Natural killer cell (primary cell): ENCODE data around the gene ATP5F1E. TPM values are rescaled to one million over a fixed set of nuclear protein-coding genes. Genes with fewer than 3 reads are reported as not detected.

ENCODE experiments used
- ATAC-seq, 3 donors: fragments of 150-1000 bp in 2 of 3; fragments of 200-7000 bp in 1 of 3; cut with Tn5 transposase; 1 replicate in 1 of 3; 2 replicates in 2 of 3; pipeline ENCODE4 v1.10.0; 2021; ENCODE audit warnings: mild to moderate bottlenecking in 2 of 3, moderate library complexity in 2 of 3
- DNase-seq, 2 donors: peaks; one replicate each; pipeline versions ENCODE4 v3.0.0 to v3.0.0-alpha.2; 2013 to 2021; ENCODE audit warnings: mixed read lengths in 1 of 2
- H3K27ac ChIP-seq: one replicate; pipeline ENCODE4 v1.5.1; 2013; ENCODE audit warnings: mild to moderate bottlenecking, low read length
- H3K27me3 ChIP-seq: one replicate; pipeline ENCODE4 v1.6.1; 2013; ENCODE audit warnings: low read length; ENCODE audit not compliant: control insufficient read depth, insufficient read depth
- H3K36me3 ChIP-seq: one replicate; pipeline ENCODE4 v1.6.1; 2013; ENCODE audit warnings: low read length; ENCODE audit not compliant: control insufficient read depth, insufficient read depth
- H3K4me1 ChIP-seq: one replicate; pipeline ENCODE4 v1.6.1; 2013; ENCODE audit warnings: low read length; ENCODE audit not compliant: control insufficient read depth, insufficient read depth
- H3K4me3 ChIP-seq: one replicate; pipeline ENCODE4 v1.5.1; 2013; ENCODE audit warnings: low read length
- H3K9me3 ChIP-seq: one replicate; pipeline ENCODE4 v1.6.1; 2013; ENCODE audit warnings: low read length; ENCODE audit not compliant: control insufficient read depth, insufficient read depth
- H3K27ac Mint-ChIP-seq, 2 donors: one replicate each; pipeline ENCODE4 v1.8.0; 2022; ENCODE audit warnings: mild to moderate bottlenecking in 2 of 2, mixed read lengths in 2 of 2, moderate library complexity in 1 of 2
- H3K27me3 Mint-ChIP-seq, 2 donors: one replicate each; pipeline ENCODE4 v1.8.0; 2022; ENCODE audit warnings: low read depth in 2 of 2, mixed read lengths in 2 of 2
- H3K36me3 Mint-ChIP-seq: one replicate; pipeline ENCODE4 v1.8.0; 2022; ENCODE audit warnings: mixed read lengths
- H3K4me1 Mint-ChIP-seq, 2 donors: one replicate each; pipeline ENCODE4 v1.8.0; 2022; ENCODE audit warnings: mixed read lengths in 2 of 2
- H3K4me3 Mint-ChIP-seq: one replicate; pipeline ENCODE4 v1.8.0; 2022; ENCODE audit warnings: mild to moderate bottlenecking, moderate library complexity, mixed read lengths
- H3K9me3 Mint-ChIP-seq, 2 donors: one replicate each; pipeline ENCODE4 v1.8.0; 2022; ENCODE audit warnings: mixed read lengths in 2 of 2
- WGBS: methylation state at CpG from one replicate; pipeline ENCODE4 v1.1.7; 2013; ENCODE audit warnings: missing lambda C conversion rate; ENCODE audit not compliant: insufficient coverage; 5-methylcytosine and 5-hydroxymethylcytosine counted together
- intact Hi-C: fragments of 100-400 bp; cut with micrococcal nuclease; formaldehyde crosslinking; loops from one replicate; pipeline ENCODE4 v1.14.2; 2022
- total RNA-seq, 4 donors: library from RNA; stranded (reverse); fragments of 120-200 nt in 1 of 4; gene quantifications; one replicate each; pipeline versions ENCODE4 v1.2.3 to v1.2.4, GENCODE V29; 2013 to 2022
- TF ChIP-seq, protein P1 (sequence below): fragments of 200-600 bp; IDR thresholded peaks from one replicate; pipeline ENCODE4 v1.8.0; 2022; ENCODE audit warnings: antibody characterized with exemption

Gene ATP5F1E
- total RNA-seq, 3 donors from 2014 or later (not counting 1 experiment from before 2014, with no cell fraction given): 45.9 to 58.0 (median 50.8) TPM

- no peak overlapping the region for H3K27ac Mint-ChIP-seq
- no peak overlapping the region for H3K4me3 Mint-ChIP-seq
- H3K4me1 ChIP-seq: no peaks in the 10 kb centered on the region
- no peaks in the 10 kb centered on the region for H3K9me3 ChIP-seq
- no peaks in the 10 kb centered on the region for H3K27me3 ChIP-seq
- H3K4me1 Mint-ChIP-seq: no peaks in the 10 kb centered on the region
- ATAC-seq (no peak), DNase-seq (no peak)
- H3K9me3 Mint-ChIP-seq: no peaks in the 10 kb centered on the region
- H3K27me3 Mint-ChIP-seq: peaks cover 30 to 38% of the 10 kb centered on the region in 2 donors
- H3K27ac ChIP-seq: no peak overlapping the region
- WGBS: 86% methylated on average over 20 of the region's 22 CpGs
- H3K4me3 ChIP-seq: no peak overlapping the region
- intact Hi-C loops: no loop called here
- H3K36me3 ChIP-seq: no peaks in the 10 kb centered on the region
- TF ChIP-seq, protein P1, sequence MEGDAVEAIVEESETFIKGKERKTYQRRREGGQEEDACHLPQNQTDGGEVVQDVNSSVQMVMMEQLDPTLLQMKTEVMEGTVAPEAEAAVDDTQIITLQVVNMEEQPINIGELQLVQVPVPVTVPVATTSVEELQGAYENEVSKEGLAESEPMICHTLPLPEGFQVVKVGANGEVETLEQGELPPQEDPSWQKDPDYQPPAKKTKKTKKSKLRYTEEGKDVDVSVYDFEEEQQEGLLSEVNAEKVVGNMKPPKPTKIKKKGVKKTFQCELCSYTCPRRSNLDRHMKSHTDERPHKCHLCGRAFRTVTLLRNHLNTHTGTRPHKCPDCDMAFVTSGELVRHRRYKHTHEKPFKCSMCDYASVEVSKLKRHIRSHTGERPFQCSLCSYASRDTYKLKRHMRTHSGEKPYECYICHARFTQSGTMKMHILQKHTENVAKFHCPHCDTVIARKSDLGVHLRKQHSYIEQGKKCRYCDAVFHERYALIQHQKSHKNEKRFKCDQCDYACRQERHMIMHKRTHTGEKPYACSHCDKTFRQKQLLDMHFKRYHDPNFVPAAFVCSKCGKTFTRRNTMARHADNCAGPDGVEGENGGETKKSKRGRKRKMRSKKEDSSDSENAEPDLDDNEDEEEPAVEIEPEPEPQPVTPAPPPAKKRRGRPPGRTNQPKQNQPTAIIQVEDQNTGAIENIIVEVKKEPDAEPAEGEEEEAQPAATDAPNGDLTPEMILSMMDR: no peak
- no peaks in the 10 kb centered on the region for H3K36me3 Mint-ChIP-seq
Measured at GRCh38 chr20:59063358-59064213, 31.5 kb upstream of the ATP5F1E start.

- Mint-ChIP-seq H3K27ac (no peak overlapping the region), H3K4me3 (no peak overlapping the region), H3K4me1 (no peaks in the 10 kb centered on the region), H3K27me3 (peaks cover 27 to 32% of the 10 kb centered on the region in 2 donors), H3K36me3 (no peaks in the 10 kb centered on the region), H3K9me3 (no peaks in the 10 kb centered on the region)
- Histone ChIP-seq H3K27me3 (no peaks in the 10 kb centered on the region), H3K4me3 (no peak overlapping the region), H3K27ac (no peak overlapping the region), H3K4me1 (no peaks in the 10 kb centered on the region), H3K9me3 (no peaks in the 10 kb centered on the region), H3K36me3 (no peaks in the 10 kb centered on the region)
- no peak for ATAC-seq
- TF ChIP-seq, protein P1: no peak
- no peak for DNase-seq
- 84% methylated on average over 4 of the region's 4 CpGs for WGBS
- intact Hi-C loops: no loop called here
Measured at GRCh38 chr20:59062081-59062480, 29.9 kb upstream of the ATP5F1E start.

DNA sequence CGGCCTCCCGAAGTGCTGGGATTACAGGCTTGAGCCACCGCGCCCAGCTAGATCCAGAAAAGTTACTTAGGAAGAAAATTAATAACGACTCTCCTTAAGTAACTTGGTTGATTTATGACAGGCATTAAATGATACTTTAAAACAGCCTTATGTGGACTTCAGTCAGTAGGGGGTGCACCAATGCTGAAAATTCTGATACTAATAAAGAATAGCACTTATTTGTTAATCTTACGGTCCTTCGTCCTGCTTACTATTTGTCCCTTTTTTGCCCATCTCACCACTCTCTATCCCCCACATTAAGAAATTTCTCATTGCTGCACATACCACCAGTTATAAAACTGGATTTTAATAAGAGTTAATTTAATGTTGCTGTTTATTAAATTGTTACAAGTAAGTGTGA, 23.2 kb upstream of the ATP5F1E start:
- Histone ChIP-seq H3K9me3 (no peaks in the 10 kb centered on the region), H3K27ac (no peak overlapping the region), H3K27me3 (peaks cover 13% of the 10 kb centered on the region), H3K36me3 (no peaks in the 10 kb centered on the region), H3K4me3 (no peak overlapping the region), H3K4me1 (no peaks in the 10 kb centered on the region)
- Mint-ChIP-seq H3K4me3 (no peak overlapping the region), H3K27me3 (peaks cover 19 to 56% of the 10 kb centered on the region in 2 donors), H3K9me3 (no peaks in the 10 kb centered on the region), H3K36me3 (no peaks in the 10 kb centered on the region), H3K27ac (no peak overlapping the region), H3K4me1 (no peaks in the 10 kb centered on the region)
- WGBS: 83% methylated on average over 6 of the region's 7 CpGs
- intact Hi-C loops: loop anchor here (5.0 kb wide), 1 partner anchor 442 kb away; no protein-coding TSS in a partner anchor
- ATAC-seq: no peak
- TF ChIP-seq, protein P1: no peak
- peak in 1 of 2 donors; percentile 61 for DNase-seq
